GM23248 (cell line): Measurements from ENCODE around the gene MED12L. TPM values are rescaled to one million over a fixed set of nuclear protein-coding genes. Genes with fewer than 3 reads are reported as not detected.

ENCODE experiments used
- DNase-seq: peaks from one replicate; pipeline ENCODE4 v3.0.0-alpha.2; 2015
- H2AFZ ChIP-seq: fragments of 200-600 bp; sonication (generic); 2 replicates; pipeline ENCODE4 v1.6.1; 2016; ENCODE audit warnings: antibody characterized with exemption
- H3F3A ChIP-seq: fragments of 200-600 bp; sonication (generic); 2 replicates; pipeline ENCODE4 v1.6.1; 2016; ENCODE audit warnings: mild to moderate bottlenecking, antibody characterized with exemption, mixed run types; ENCODE audit not compliant: insufficient read depth
- H3K27ac ChIP-seq: fragments of 200-600 bp; sonication (generic); 2 replicates; pipeline ENCODE4 v1.5.1; 2016; ENCODE audit warnings: mild to moderate bottlenecking
- H3K27me3 ChIP-seq: fragments of 200-600 bp; sonication (generic); replicated peaks from 2 replicates; pipeline ENCODE4 v1.6.1; 2016; ENCODE audit warnings: mild to moderate bottlenecking; ENCODE audit not compliant: insufficient read depth
- H3K36me3 ChIP-seq: fragments of 200-600 bp; sonication (generic); 2 replicates; pipeline ENCODE4 v1.6.1; 2016; ENCODE audit warnings: low read depth, mild to moderate bottlenecking
- H3K4me1 ChIP-seq: fragments of 200-600 bp; sonication (generic); 2 replicates; pipeline ENCODE4 v1.6.1; 2016; ENCODE audit warnings: mild to moderate bottlenecking; ENCODE audit not compliant: insufficient read depth
- H3K4me2 ChIP-seq: fragments of 200-600 bp; sonication (generic); one replicate; pipeline ENCODE4 v1.6.1; 2016; ENCODE audit warnings: mild to moderate bottlenecking; ENCODE audit not compliant: unreplicated experiment
- H3K4me3 ChIP-seq: fragments of 200-600 bp; sonication (generic); 2 replicates; pipeline ENCODE4 v1.5.1; 2016; ENCODE audit warnings: mild to moderate bottlenecking
- H3K79me2 ChIP-seq: fragments of 200-600 bp; sonication (generic); 2 replicates; pipeline ENCODE4 v1.6.1; 2016; ENCODE audit warnings: mild to moderate bottlenecking; ENCODE audit not compliant: insufficient read depth
- H3K9ac ChIP-seq: fragments of 200-600 bp; sonication (generic); 2 replicates; pipeline ENCODE4 v1.6.1; 2016; ENCODE audit warnings: mild to moderate bottlenecking
- H3K9me2 ChIP-seq: fragments of 200-600 bp; sonication (generic); 2 replicates; pipeline ENCODE4 v1.6.1; 2016; ENCODE audit warnings: mixed run types, mild to moderate bottlenecking, moderate library complexity; ENCODE audit not compliant: insufficient read depth
- H3K9me3 ChIP-seq: fragments of 200-600 bp; sonication (generic); one replicate; pipeline ENCODE4 v1.6.1; 2017; ENCODE audit warnings: low read depth
- H4K20me1 ChIP-seq: fragments of 200-600 bp; sonication (generic); 2 replicates; pipeline ENCODE4 v1.6.0; 2016; ENCODE audit not compliant: insufficient read depth
- EZH2 ChIP-seq: fragments of 200-600 bp; sonication (generic); IDR thresholded peaks from 2 replicates; pipeline ENCODE4 v1.6.1; 2018; ENCODE audit warnings: antibody characterized with exemption, mild to moderate bottlenecking; ENCODE audit not compliant: insufficient read depth, poor library complexity, severe bottlenecking
- EZH2phosphoT487 ChIP-seq: fragments of 200-600 bp; sonication (generic); IDR thresholded peaks from 2 replicates; pipeline ENCODE4 v1.6.1; 2018; ENCODE audit warnings: antibody characterized with exemption, moderate library complexity, mild to moderate bottlenecking, low read depth; ENCODE audit not compliant: insufficient read depth
- WGBS, 2 experiments: methylation state at CpG; one replicate each; pipeline ENCODE4 v1.1.6; 2015 to 2017; ENCODE audit warnings: low lambda C conversion rate in 2 of 2, low coverage in 1 of 2; ENCODE audit errors: missing lambda C conversion rate in 2 of 2; 5-methylcytosine and 5-hydroxymethylcytosine counted together
- in situ Hi-C: fragments of 300-500 bp; cut with MboI; formaldehyde crosslinking; loops from 2 replicates; pipeline ENCODE4 v1.15.0; 2020
- polyA plus RNA-seq: library from polyadenylated mRNA; unstranded; fragments of >200 nt; fragmentation: Nextera tagmentation; extraction: Ambion mirVana; gene quantifications from 2 replicates; pipeline ENCODE4 v1.2.1, GENCODE V29; 2016
- total RNA-seq: library from RNA; depleted of rRNA; stranded (reverse); fragments of >200 nt; shearing (Covaris generic); gene quantifications from 2 replicates; pipeline ENCODE4 v1.2.3, GENCODE V29; 2014

Gene MED12L
- total and polyA plus RNA-seq, 2 experiments from 2014 or later: 0.13 to 0.32 TPM

DNA sequence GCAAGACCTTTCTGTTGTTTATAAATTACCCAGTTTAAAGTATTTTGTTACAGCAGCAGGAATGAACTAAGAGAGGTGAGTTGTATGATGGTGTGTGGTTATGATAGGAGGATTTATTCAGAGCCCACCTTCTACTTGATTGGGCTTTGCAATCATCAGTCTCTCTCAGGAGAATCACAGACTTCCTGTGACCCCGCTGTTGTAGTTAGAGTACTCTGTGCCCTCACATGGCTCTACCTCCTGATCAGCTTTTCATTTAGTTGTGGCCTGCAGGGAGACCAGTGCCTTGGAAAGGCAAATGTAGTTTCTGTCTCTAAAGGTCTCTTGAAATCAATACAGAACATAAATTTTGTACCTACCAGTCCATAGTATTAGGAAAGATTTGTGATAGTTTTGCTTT, 200.5 kb downstream of the MED12L start:
- WGBS, 2 experiments: 100% methylated on average over 1 of the region's 1 CpG
- in situ Hi-C loops: no loop called here
- Histone ChIP-seq H3K9ac (no peak overlapping the region), H3K4me3 (no peak overlapping the region), H3K36me3 (no peaks in the 10 kb centered on the region), H3K79me2 (no peaks in the 10 kb centered on the region), H2AFZ (no peak overlapping the region), H3K4me2 (no peak overlapping the region), H3K9me3 (no peaks in the 10 kb centered on the region), H3K27ac (no peak overlapping the region), H3K4me1 (peaks cover 5% of the 10 kb centered on the region; the same call in 1 of the 2 replicates), H3F3A (peaks cover 11% of the 10 kb centered on the region; the same call in 1 of the 2 replicates), H4K20me1 (no peaks in the 10 kb centered on the region), H3K9me2 (no peaks in the 10 kb centered on the region), H3K27me3 (no peaks in the 10 kb centered on the region)
- DNase-seq: no peak
- TF ChIP-seq EZH2 (no peak), EZH2phosphoT487 (no peak)

DNA sequence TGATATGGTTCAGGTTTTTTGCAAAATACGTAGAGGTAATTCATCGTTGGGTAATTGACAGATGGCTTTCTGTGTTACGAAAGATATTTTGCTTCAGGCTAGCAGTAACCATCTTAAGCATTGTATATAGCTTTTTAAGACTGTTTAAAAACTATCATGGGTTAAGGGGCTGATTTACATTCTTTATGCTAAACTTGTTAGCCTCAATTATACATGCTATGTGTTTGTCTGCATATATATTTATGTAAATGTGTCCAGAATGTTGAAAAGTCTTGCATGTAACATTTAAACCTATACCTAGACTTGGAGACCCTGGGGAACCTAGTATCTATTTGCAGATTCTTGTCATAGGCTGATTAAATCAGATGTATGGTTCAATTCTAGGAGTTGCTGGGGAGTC, 204.0 kb downstream of the MED12L start:
- Histone ChIP-seq H3K4me1 (no peaks in the 10 kb centered on the region), H3K4me3 (no peak overlapping the region), H3K27me3 (no peaks in the 10 kb centered on the region), H3K27ac (no peak overlapping the region), H4K20me1 (no peaks in the 10 kb centered on the region), H3K9me2 (no peaks in the 10 kb centered on the region), H3K36me3 (no peaks in the 10 kb centered on the region), H2AFZ (no peak overlapping the region), H3F3A (no peaks in the 10 kb centered on the region), H3K4me2 (no peak overlapping the region), H3K9ac (no peak overlapping the region), H3K79me2 (no peaks in the 10 kb centered on the region), H3K9me3 (no peaks in the 10 kb centered on the region)
- in situ Hi-C loops: no loop called here
- TF ChIP-seq EZH2phosphoT487: no peak
- no peak for TF ChIP-seq EZH2
- no peak for DNase-seq
- WGBS, 2 experiments: 60 to 61% methylated on average over 3 of the region's 3 CpGs

DNA sequence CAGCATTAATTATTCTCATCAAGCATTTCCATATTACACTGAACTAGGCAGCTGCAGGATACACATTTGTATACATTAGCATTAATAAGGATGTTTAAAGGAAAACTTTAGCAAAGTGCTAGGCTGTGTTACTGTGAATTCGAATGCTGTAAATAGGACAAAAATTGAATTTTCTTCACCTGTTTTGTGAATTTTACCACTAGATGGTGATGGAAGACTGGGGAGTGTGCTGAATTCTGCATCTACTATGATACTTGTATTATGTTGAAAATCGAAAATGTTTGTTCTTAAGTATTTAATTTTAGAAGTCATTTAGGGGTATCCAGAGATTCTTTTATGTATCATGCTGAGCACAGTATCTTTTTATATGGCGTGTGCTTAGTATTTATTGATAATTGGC, 205.2 kb downstream of the MED12L start:
- TF ChIP-seq EZH2 (no peak), EZH2phosphoT487 (no peak)
- Histone ChIP-seq H3K9me2 (no peaks in the 10 kb centered on the region), H3K79me2 (no peaks in the 10 kb centered on the region), H3K4me2 (no peak overlapping the region), H4K20me1 (no peaks in the 10 kb centered on the region), H3K9ac (no peak overlapping the region), H3K27me3 (no peaks in the 10 kb centered on the region), H3K27ac (no peak overlapping the region), H3K4me3 (no peak overlapping the region), H2AFZ (no peak overlapping the region), H3F3A (no peaks in the 10 kb centered on the region), H3K4me1 (no peaks in the 10 kb centered on the region), H3K9me3 (no peaks in the 10 kb centered on the region), H3K36me3 (no peaks in the 10 kb centered on the region)
- WGBS, 2 experiments: 15% methylated on average over 3 of the region's 3 CpGs
- in situ Hi-C loops: loop anchor here (10.0 kb wide), 3 partner anchors 364 to 624 kb away; no protein-coding TSS in a partner anchor
- DNase-seq: peak; percentile 73

DNA sequence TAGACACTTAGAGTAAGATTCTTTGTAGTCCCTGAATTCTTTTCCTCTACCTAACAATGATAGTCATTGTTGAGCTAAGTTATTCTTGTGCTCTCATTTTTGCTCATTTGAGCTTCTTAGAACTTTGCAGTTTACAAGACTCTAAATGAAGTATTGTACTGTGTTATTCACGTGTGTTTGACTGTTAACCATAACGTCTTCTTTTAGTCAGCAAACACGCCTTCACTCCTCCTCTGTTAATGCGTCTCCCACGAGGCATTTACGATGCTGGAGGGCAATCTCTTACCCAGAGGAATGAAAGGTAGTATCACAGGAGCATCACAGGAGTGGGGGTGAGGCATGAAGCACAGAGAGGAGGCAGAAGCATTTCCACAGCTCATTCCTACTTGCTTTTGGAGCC, 207.7 kb downstream of the MED12L start:
- Histone ChIP-seq H3K27ac (no peak overlapping the region), H3K79me2 (no peaks in the 10 kb centered on the region), H3K9ac (no peak overlapping the region), H3K9me2 (no peaks in the 10 kb centered on the region), H3F3A (no peaks in the 10 kb centered on the region), H3K4me2 (no peak overlapping the region), H3K9me3 (no peaks in the 10 kb centered on the region), H3K4me1 (no peaks in the 10 kb centered on the region), H4K20me1 (no peaks in the 10 kb centered on the region), H2AFZ (no peak overlapping the region), H3K4me3 (no peak overlapping the region), H3K27me3 (no peaks in the 10 kb centered on the region), H3K36me3 (no peaks in the 10 kb centered on the region)
- TF ChIP-seq EZH2: no peak
- no peak for TF ChIP-seq EZH2phosphoT487
- DNase-seq: no peak
- in situ Hi-C loops: loop anchor here (10.0 kb wide), 3 partner anchors 362 to 622 kb away; no protein-coding TSS in a partner anchor
- 88% methylated on average over 6 of the region's 6 CpGs for WGBS, 2 experiments

DNA sequence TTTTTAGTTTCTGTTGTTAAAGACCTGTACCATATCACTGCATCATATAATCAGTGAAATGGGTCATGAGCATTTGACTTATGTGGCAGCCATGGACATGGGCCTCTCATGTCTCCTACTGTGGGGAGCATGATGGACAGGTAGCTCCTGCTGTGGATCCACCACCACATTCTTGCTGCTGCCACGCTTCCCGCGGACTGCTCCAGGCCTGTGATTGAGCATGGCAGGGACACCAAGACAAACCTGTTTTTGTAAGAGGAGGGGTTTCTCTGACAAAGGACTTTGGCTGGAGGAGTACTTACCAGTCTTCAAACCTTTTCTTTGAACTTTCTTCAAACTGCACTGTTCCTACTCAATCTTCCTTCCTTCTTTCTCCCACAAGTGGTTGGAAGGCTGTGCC, 210.8 kb downstream of the MED12L start:
- in situ Hi-C loops: loop anchor here (10.0 kb wide), 3 partner anchors 359 to 619 kb away; no protein-coding TSS in a partner anchor
- Histone ChIP-seq H4K20me1 (no peaks in the 10 kb centered on the region), H3K9me2 (no peaks in the 10 kb centered on the region), H2AFZ (no peak overlapping the region), H3K9ac (no peak overlapping the region), H3K27ac (no peak overlapping the region), H3K4me2 (no peak overlapping the region), H3K9me3 (no peaks in the 10 kb centered on the region), H3F3A (peaks cover 1% of the 10 kb centered on the region), H3K4me1 (peaks cover 4% of the 10 kb centered on the region), H3K4me3 (no peak overlapping the region), H3K36me3 (no peaks in the 10 kb centered on the region), H3K27me3 (no peaks in the 10 kb centered on the region), H3K79me2 (no peaks in the 10 kb centered on the region)
- DNase-seq: no peak
- 97 to 98% methylated on average over 3 of the region's 3 CpGs for WGBS, 2 experiments
- TF ChIP-seq EZH2 (no peak), EZH2phosphoT487 (no peak)
